Endothelial cell of umbilical vein (primary cell): Measurements from ENCODE around the gene SUCLG2. TPM values are rescaled to one million over a fixed set of nuclear protein-coding genes. Genes with fewer than 3 reads are reported as not detected.

Source experiments
- BruUV-seq: library from RNA; stranded (reverse); fragments of 400-500 nt; replicated peaks from 2 replicates; lab custom pipeline; 2021; lab: Mats Ljungman, UMichigan
- CTCF ChIA-PET: fragments of 300-600, 350-600 bp; sonication (Branson Sonifier 250); formaldehyde crosslinking; loops from one replicate; lab custom pipeline; 2021; ENCODE audit warnings: antibody characterized with exemption, inconsistent platforms; lab: Charles Lee
- POLR2A ChIA-PET: fragments of 300-600, 350-600 bp; sonication (Branson Sonifier 250); formaldehyde crosslinking; loops from one replicate; lab custom pipeline; 2021; ENCODE audit warnings: antibody characterized with exemption, inconsistent platforms; lab: Charles Lee
- DNase-seq: peaks from one replicate; pipeline ENCODE4 v3.0.0-alpha.2; 2011; ENCODE audit warnings: low read depth, low spot score
- FAIRE-seq: peaks from 2 replicates; lab custom pipeline; 2011; peaks lifted over from hg19 to GRCh38; lab: Jason Lieb, UNC
- H2AFZ ChIP-seq: 2 replicates; pipeline ENCODE4 v1.6.0; 2012; ENCODE audit warnings: low read depth, low read length, control low read depth, inconsistent platforms
- H3K27ac ChIP-seq: 2 replicates; pipeline ENCODE4 v1.5.1; 2011; ENCODE audit warnings: low read depth, mild to moderate bottlenecking, control low read depth, low read length, moderate library complexity; ENCODE audit not compliant: insufficient read depth
- H3K27me3 ChIP-seq, 2 experiments: 2 replicates each; pipeline versions ENCODE4 v1.6.0 to v1.6.1; 2011; ENCODE audit warnings: low read length in 2 of 2, mixed read lengths in 1 of 2; ENCODE audit not compliant: control insufficient read depth in 2 of 2, insufficient read depth in 2 of 2
- H3K36me3 ChIP-seq, 2 experiments: 2 replicates in 1 of 2; 3 replicates in 1 of 2; pipeline ENCODE4 v1.5.1; 2011; ENCODE audit warnings: low read length in 2 of 2, mild to moderate bottlenecking in 1 of 2, moderate library complexity in 1 of 2; ENCODE audit not compliant: control insufficient read depth in 2 of 2, insufficient read depth in 2 of 2; ENCODE audit errors: extremely low read depth in 1 of 2
- H3K4me1 ChIP-seq: 3 replicates; pipeline ENCODE4 v1.5.1; 2011; ENCODE audit warnings: mild to moderate bottlenecking, low read length; ENCODE audit not compliant: control insufficient read depth, insufficient read depth; ENCODE audit errors: extremely low read depth
- H3K4me2 ChIP-seq: 2 replicates; pipeline ENCODE4 v1.6.1; 2011; ENCODE audit warnings: low read length, control low read depth, mixed read lengths; ENCODE audit not compliant: insufficient read depth
- H3K4me3 ChIP-seq, 3 experiments: fragments of 200-600 bp in 1 of 3; sonication (generic), shearing (Covaris generic) in 1 of 3; replicated peaks in 1 of 3; 2 replicates each; pipeline ENCODE4 v1.5.1; 2011 to 2016; ENCODE audit warnings: control low read depth in 3 of 3, low read length in 3 of 3, mild to moderate bottlenecking in 2 of 3, inconsistent platforms in 1 of 3, low read depth in 1 of 3, moderate library complexity in 1 of 3; ENCODE audit not compliant: insufficient read depth in 1 of 3
- H3K79me2 ChIP-seq: 2 replicates; pipeline ENCODE4 v1.6.0; 2012; ENCODE audit warnings: low read length, inconsistent platforms; ENCODE audit not compliant: control insufficient read depth, insufficient read depth
- H3K9ac ChIP-seq: replicated peaks from 2 replicates; pipeline ENCODE3; 2011; ENCODE audit warnings: low read length, control low read depth; ENCODE audit not compliant: insufficient read depth; ENCODE audit errors: extremely low read depth
- H3K9me1 ChIP-seq: replicated peaks from 3 replicates; pipeline ENCODE4 v1.6.0; 2011; ENCODE audit warnings: mild to moderate bottlenecking, low read length; ENCODE audit not compliant: control insufficient read depth, insufficient read depth; ENCODE audit errors: extremely low read depth
- H3K9me3 ChIP-seq: replicated peaks from 2 replicates; pipeline ENCODE4 v1.5.1; 2012; ENCODE audit warnings: low read length, inconsistent platforms; ENCODE audit not compliant: control insufficient read depth, insufficient read depth
- H4K20me1 ChIP-seq: replicated peaks from 2 replicates; pipeline ENCODE3; 2011; ENCODE audit warnings: mild to moderate bottlenecking, low read length; ENCODE audit not compliant: control insufficient read depth, insufficient read depth; ENCODE audit errors: extremely low read depth
- CTCF ChIP-seq, 2 donors: IDR thresholded peaks; 1 replicate in 1 of 2; 2 replicates in 1 of 2; pipeline ENCODE4 v1.5.1; 2011; ENCODE audit warnings: low read length in 2 of 2, mild to moderate bottlenecking in 2 of 2, moderate library complexity in 2 of 2, control low read depth in 1 of 2, inconsistent platforms in 1 of 2, low read depth in 1 of 2; ENCODE audit not compliant: insufficient read depth in 1 of 2; ENCODE audit errors: extremely low read depth in 1 of 2
- EZH2 ChIP-seq: IDR thresholded peaks from 2 replicates; pipeline ENCODE4 v1.6.1; 2012; ENCODE audit warnings: borderline replicate concordance, low read depth, mild to moderate bottlenecking, moderate library complexity, low read length, inconsistent platforms; ENCODE audit not compliant: severe bottlenecking
- FOS ChIP-seq: IDR thresholded peaks from 2 replicates; pipeline ENCODE4 v1.6.1; 2011; ENCODE audit warnings: mild to moderate bottlenecking, low read length, moderate library complexity, borderline replicate concordance; ENCODE audit not compliant: insufficient read depth
- GATA2 ChIP-seq: IDR thresholded peaks from 2 replicates; pipeline ENCODE4 v1.7.0; 2011; ENCODE audit warnings: low read depth, mild to moderate bottlenecking, moderate library complexity, mixed read lengths, low read length; ENCODE audit not compliant: insufficient read length, insufficient read depth
- JUN ChIP-seq: IDR thresholded peaks from 2 replicates; pipeline ENCODE4 v1.6.1; 2011; ENCODE audit warnings: borderline replicate concordance, low read depth; ENCODE audit not compliant: insufficient read length, insufficient read depth
- MAX ChIP-seq: IDR thresholded peaks from 2 replicates; pipeline ENCODE4 v1.6.1; 2011; ENCODE audit not compliant: insufficient read depth, insufficient read length
- MYC ChIP-seq: IDR thresholded peaks from one replicate; pipeline ENCODE4 v1.6.1; 2011; ENCODE audit warnings: mild to moderate bottlenecking, low read depth, low read length
- POLR2A ChIP-seq: IDR thresholded peaks from 2 replicates; pipeline ENCODE4 v1.6.1; 2012; ENCODE audit warnings: low read depth, mild to moderate bottlenecking, control low read depth, low read length
- POLR2AphosphoS5 ChIP-seq: IDR thresholded peaks from 2 replicates; pipeline ENCODE4 v1.6.1; 2012; ENCODE audit warnings: low read depth, mild to moderate bottlenecking, control low read depth, low read length, moderate library complexity; ENCODE audit not compliant: insufficient read depth
- dilution Hi-C: fragments of 300-500 bp; cut with MboI; formaldehyde crosslinking; loops from one replicate; pipeline ENCODE4 v1.15.0; 2019; ENCODE audit warnings: low sequenced_read_pairs; ENCODE audit not compliant: extremely low pct_ligation_motif_present
- intact Hi-C: fragments of 100-400 bp; cut with micrococcal nuclease; formaldehyde crosslinking; loops from one replicate; pipeline ENCODE4 v1.10.0; 2022
- polyA plus RNA-seq, 4 experiments: library from polyadenylated mRNA; depleted of rRNA in 3 of 4; stranded (reverse) in 3 of 4; unstranded in 1 of 4; fragments of >200 nt; gene quantifications; 2 replicates each; pipeline versions ENCODE4 v1.2.1 to v1.2.3, GENCODE V29; 2011 to 2012; ENCODE audit warnings: missing spikeins in 1 of 4
- total RNA-seq: library from RNA; stranded (reverse); gene quantifications from 2 replicates; pipeline ENCODE4 v1.2.3, GENCODE V29; 2021

Gene SUCLG2
- total and polyA plus RNA-seq, 2 donors (not counting 3 experiments of a cell fraction or from before 2014, with no cell fraction given), result 8.1 to 38.3 TPM

- BruUV-seq, result no TSS peak
- intact Hi-C loops (no loop called here), dilution Hi-C loops (no loop called here)
- Histone ChIP-seq H3K79me2 (peaks cover 18% of the 10 kb centered on the region), H3K9ac (no peak overlapping the region), H3K27me3 (no peaks in the 10 kb centered on the region), H3K4me1 (no peaks in the 10 kb centered on the region), H3K9me3 (no peaks in the 10 kb centered on the region), H3K9me1 (no peaks in the 10 kb centered on the region), H3K4me3 (no peak overlapping the region), H3K27ac (no peak overlapping the region), H2AFZ (no peak overlapping the region), H4K20me1 (no peaks in the 10 kb centered on the region), H3K4me2 (no peak overlapping the region), H3K36me3 (peaks cover 0 to 3% of the 10 kb centered on the region in 2 experiments)
- ChIA-PET CTCF (interaction anchor here (0.9 to 1.1 kb wide), 2 partner anchors 23 to 35 kb away, joined by 3 read pairs; no protein-coding TSS in a partner anchor), POLR2A (no interaction called here)
- DNase-seq, result no peak
- no peak for FAIRE-seq
- TF ChIP-seq GATA2 (no peak), POLR2AphosphoS5 (no peak), MAX (no peak), MYC (no peak), JUN (no peak), FOS (no peak), EZH2 (no peak), CTCF (IDR thresholded peaks at IDR 0.05; ENCODE audit: extremely low read depth in 1 of 2, insufficient read depth in 1 of 2, low read depth in 1 of 2, low read length in 2 of 2) (no peak), POLR2A (no peak)
Observed at GRCh38 chr3:67637255-67637900, 17.0 kb downstream of the SUCLG2 start.
